CD4-positive, alpha-beta T cell (primary cell): ENCODE results near the gene NIN. TPM values are rescaled to one million over a fixed set of nuclear protein-coding genes. Genes with fewer than 3 reads are reported as not detected.

Experiments
- ATAC-seq: fragments of 200-7000 bp; cut with Tn5 transposase; one replicate; pipeline ENCODE4 v1.10.0; 2022; ENCODE audit warnings: mild to moderate bottlenecking; ENCODE audit not compliant: poor library complexity
- CTCF ChIA-PET: fragments of 350-600 bp; sonication (Branson Sonifier 250); formaldehyde crosslinking; loops from one replicate; lab custom pipeline; 2021; ENCODE audit warnings: antibody characterized with exemption, inconsistent platforms; lab: Charles Lee
- POLR2A ChIA-PET: fragments of 350-600 bp; sonication (Branson Sonifier 250); formaldehyde crosslinking; loops from one replicate; lab custom pipeline; 2021; ENCODE audit warnings: antibody characterized with exemption, inconsistent platforms; lab: Charles Lee
- DNase-seq, 14 experiments: peaks; one replicate each; pipeline ENCODE4 v3.0.0-alpha.2; 2013 to 2020; ENCODE audit warnings: mixed read lengths in 2 of 14
- H3K27ac ChIP-seq, 2 donors: one replicate each; pipeline versions ENCODE4 v1.5.1 to v1.7.0; 2013; ENCODE audit warnings: low read length in 2 of 2, low read depth in 1 of 2, mild to moderate bottlenecking in 1 of 2
- H3K27me3 ChIP-seq, 2 experiments: 1 replicate in 1 of 2; 2 replicates in 1 of 2; pipeline versions ENCODE4 v1.6.1 to v1.7.0; 2013; ENCODE audit warnings: low read length in 2 of 2, control low read depth in 1 of 2, mild to moderate bottlenecking in 1 of 2, moderate library complexity in 1 of 2; ENCODE audit not compliant: insufficient read depth in 2 of 2, control insufficient read depth in 1 of 2
- H3K36me3 ChIP-seq: one replicate; pipeline ENCODE4 v1.6.1; 2013; ENCODE audit warnings: low read length, control low read depth; ENCODE audit not compliant: insufficient read depth
- H3K4me1 ChIP-seq: one replicate; pipeline ENCODE4 v1.6.1; 2013; ENCODE audit warnings: low read length, control low read depth; ENCODE audit not compliant: insufficient read depth
- H3K4me3 ChIP-seq: one replicate; pipeline ENCODE4 v1.5.1; 2013; ENCODE audit warnings: mild to moderate bottlenecking, low read length, moderate library complexity
- H3K9me3 ChIP-seq, 2 experiments: 1 replicate in 1 of 2; 2 replicates in 1 of 2; pipeline versions ENCODE4 v1.6.1 to v1.7.0; 2013; ENCODE audit warnings: low read length in 2 of 2, mild to moderate bottlenecking in 2 of 2, control low read depth in 1 of 2, moderate library complexity in 1 of 2; ENCODE audit not compliant: control insufficient read depth in 1 of 2, insufficient read depth in 1 of 2
- H3K27ac Mint-ChIP-seq: one replicate; pipeline ENCODE4 v1.8.0; 2020; ENCODE audit warnings: mixed read lengths
- H3K27me3 Mint-ChIP-seq: one replicate; pipeline ENCODE4 v1.8.0; 2021; ENCODE audit warnings: mixed read lengths
- H3K36me3 Mint-ChIP-seq: one replicate; pipeline ENCODE4 v1.8.0; 2021; ENCODE audit warnings: low read depth, mixed read lengths
- H3K4me1 Mint-ChIP-seq: one replicate; pipeline ENCODE4 v1.8.0; 2021; ENCODE audit warnings: low read depth, mixed read lengths
- H3K4me3 Mint-ChIP-seq: one replicate; pipeline ENCODE4 v1.8.0; 2020; ENCODE audit warnings: mild to moderate bottlenecking, mixed read lengths
- H3K9me3 Mint-ChIP-seq: one replicate; pipeline ENCODE4 v1.8.0; 2020; ENCODE audit warnings: mixed read lengths
- intact Hi-C, 2 experiments: fragments of 100-400 bp; cut with DNase I in 1 of 2; cut with micrococcal nuclease in 1 of 2; formaldehyde crosslinking; loops; one replicate each; pipeline versions ENCODE4 v1.15.1 to v1.9.0; 2023 to 2025; cut with DNase I, micrococcal nuclease
- total RNA-seq, 174 experiments: library from RNA in 2 of 174; stranded (reverse) in 2 of 174; gene quantifications; one replicate each; pipeline ENCODE4 v1.2.3 and lab custom pipeline; 2021 to 2026
- TF ChIP-seq, protein P1 (sequence below): fragments of 200-600 bp; IDR thresholded peaks from one replicate; pipeline ENCODE4 v1.8.0; 2022; ENCODE audit warnings: antibody characterized with exemption, mild to moderate bottlenecking

Gene NIN
- total RNA-seq, 2 experiments from 2014 or later, result 96.8 to 98.5 TPM

DNA sequence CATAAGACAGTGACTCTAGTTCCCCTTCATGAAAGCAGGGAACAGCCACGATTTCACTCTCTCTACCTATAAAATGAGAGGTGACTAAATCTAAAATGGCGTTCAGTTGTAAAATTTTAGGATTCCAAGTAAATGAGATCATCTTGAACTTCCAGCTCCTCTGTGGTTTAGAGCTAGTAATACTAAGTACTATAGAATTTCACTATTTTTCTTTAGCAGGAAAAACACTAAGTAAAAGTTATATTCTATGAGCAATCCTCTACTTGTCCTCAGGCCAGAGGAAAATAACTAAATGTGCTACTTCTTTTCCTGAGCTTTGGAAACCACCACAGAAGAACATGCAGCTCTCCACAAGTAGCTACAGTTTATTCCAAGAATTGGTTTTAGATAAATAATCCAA is 55.6 kb downstream of the NIN start:
- H3K36me3 ChIP-seq, result peaks cover 67% of the 10 kb centered on the region
- H3K27me3 ChIP-seq, result no peaks in the 10 kb centered on the region
- ChIA-PET CTCF (interaction anchor here (0.5 to 3.6 kb wide), 4 partner anchors 10 to 1640 kb away, joined by 3 to 43 read pairs (median 4); no protein-coding TSS in a partner anchor), POLR2A (interaction anchor here (0.9 to 4.0 kb wide), 4 partner anchors 12 to 232 kb away, joined by 3 to 35 read pairs (median 6); partner anchors contain the start of gene NIN)
- H3K27ac ChIP-seq, result no peak overlapping the region
- H3K9me3 Mint-ChIP-seq, result no peaks in the 10 kb centered on the region
- intact Hi-C loops, result loop anchor here (5.0 to 10.0 kb wide), 4 partner anchors 158 to 461 kb away; partner anchors contain the start of genes DMAC2L (in 1 of the 2) and L2HGDH (in 1 of the 2)
- H3K27me3 Mint-ChIP-seq, result no peaks in the 10 kb centered on the region
- peaks cover 48% of the 10 kb centered on the region for H3K4me1 Mint-ChIP-seq
- no peak overlapping the region for H3K27ac Mint-ChIP-seq
- DNase-seq (no peak), ATAC-seq (no peak)
- H3K4me3 Mint-ChIP-seq, result no peak overlapping the region
- TF ChIP-seq, protein P1, sequence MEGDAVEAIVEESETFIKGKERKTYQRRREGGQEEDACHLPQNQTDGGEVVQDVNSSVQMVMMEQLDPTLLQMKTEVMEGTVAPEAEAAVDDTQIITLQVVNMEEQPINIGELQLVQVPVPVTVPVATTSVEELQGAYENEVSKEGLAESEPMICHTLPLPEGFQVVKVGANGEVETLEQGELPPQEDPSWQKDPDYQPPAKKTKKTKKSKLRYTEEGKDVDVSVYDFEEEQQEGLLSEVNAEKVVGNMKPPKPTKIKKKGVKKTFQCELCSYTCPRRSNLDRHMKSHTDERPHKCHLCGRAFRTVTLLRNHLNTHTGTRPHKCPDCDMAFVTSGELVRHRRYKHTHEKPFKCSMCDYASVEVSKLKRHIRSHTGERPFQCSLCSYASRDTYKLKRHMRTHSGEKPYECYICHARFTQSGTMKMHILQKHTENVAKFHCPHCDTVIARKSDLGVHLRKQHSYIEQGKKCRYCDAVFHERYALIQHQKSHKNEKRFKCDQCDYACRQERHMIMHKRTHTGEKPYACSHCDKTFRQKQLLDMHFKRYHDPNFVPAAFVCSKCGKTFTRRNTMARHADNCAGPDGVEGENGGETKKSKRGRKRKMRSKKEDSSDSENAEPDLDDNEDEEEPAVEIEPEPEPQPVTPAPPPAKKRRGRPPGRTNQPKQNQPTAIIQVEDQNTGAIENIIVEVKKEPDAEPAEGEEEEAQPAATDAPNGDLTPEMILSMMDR, result no peak
- peaks cover 16% of the 10 kb centered on the region for H3K4me1 ChIP-seq
- H3K4me3 ChIP-seq, result no peak overlapping the region
- peaks cover 74% of the 10 kb centered on the region for H3K36me3 Mint-ChIP-seq
- H3K9me3 ChIP-seq, result no peaks in the 10 kb centered on the region

DNA sequence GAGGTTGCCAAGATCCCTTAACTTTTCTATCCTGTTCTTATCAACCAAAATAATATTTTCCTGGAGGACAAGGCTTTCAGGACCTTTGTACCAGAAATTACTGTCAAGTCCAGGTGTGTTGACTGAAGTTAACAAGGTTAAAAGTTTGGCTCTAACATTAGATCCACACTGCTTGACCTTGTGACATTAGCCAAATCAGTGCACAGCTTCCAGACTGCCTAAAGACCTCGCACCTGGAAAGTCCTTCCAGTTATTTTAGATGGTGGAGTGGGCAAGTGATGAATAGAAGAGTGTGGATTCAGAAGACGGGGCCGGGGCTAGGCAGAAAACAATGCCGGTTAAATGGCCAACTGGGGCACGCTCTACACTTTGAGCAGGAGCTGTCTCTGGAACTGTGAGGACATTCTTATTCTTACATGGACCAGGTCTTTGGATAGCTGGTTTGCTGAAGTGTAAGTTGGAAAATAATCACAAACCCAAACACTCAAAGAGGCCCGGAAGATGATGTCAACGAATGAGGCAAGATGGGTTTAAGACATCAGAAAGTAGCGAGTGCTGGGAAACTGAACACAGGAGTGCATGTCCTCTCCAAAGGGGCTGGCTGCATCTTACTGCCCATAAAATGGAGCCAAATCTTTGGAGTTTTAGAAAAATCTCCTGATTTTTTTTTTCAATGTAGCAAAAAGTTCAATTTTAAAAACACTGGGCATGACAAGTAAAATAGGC is 56.3 kb downstream of the NIN start:
- H3K4me3 Mint-ChIP-seq, result no peak overlapping the region
- Histone ChIP-seq H3K4me3 (no peak overlapping the region), H3K36me3 (peaks cover 74% of the 10 kb centered on the region), H3K27ac (no peak overlapping the region), H3K27me3 (no peaks in the 10 kb centered on the region), H3K4me1 (peaks cover 16% of the 10 kb centered on the region), H3K9me3 (no peaks in the 10 kb centered on the region)
- CTCF ChIA-PET, result interaction anchor here (0.5 to 1.4 kb wide), 6 partner anchors 11 to 1640 kb away, joined by 3 to 4 read pairs (median 4); no protein-coding TSS in a partner anchor
- H3K9me3 Mint-ChIP-seq, result no peaks in the 10 kb centered on the region
- H3K4me1 Mint-ChIP-seq, result peaks cover 42% of the 10 kb centered on the region
- TF ChIP-seq, protein P1, result no peak
- no peaks in the 10 kb centered on the region for H3K27me3 Mint-ChIP-seq
- intact Hi-C loops, result loop anchor here (5.0 to 10.0 kb wide), 4 partner anchors 157 to 460 kb away; partner anchors contain the start of genes DMAC2L (in 1 of the 2) and L2HGDH (in 1 of the 2)
- H3K27ac Mint-ChIP-seq, result peak overlapping the region; percentile 0
- ATAC-seq (no peak), DNase-seq (no peak)
- peaks cover 80% of the 10 kb centered on the region for H3K36me3 Mint-ChIP-seq
- POLR2A ChIA-PET, result interaction anchor here (0.9 to 4.0 kb wide), 4 partner anchors 12 to 231 kb away, joined by 3 to 35 read pairs (median 4); no protein-coding TSS in a partner anchor

DNA sequence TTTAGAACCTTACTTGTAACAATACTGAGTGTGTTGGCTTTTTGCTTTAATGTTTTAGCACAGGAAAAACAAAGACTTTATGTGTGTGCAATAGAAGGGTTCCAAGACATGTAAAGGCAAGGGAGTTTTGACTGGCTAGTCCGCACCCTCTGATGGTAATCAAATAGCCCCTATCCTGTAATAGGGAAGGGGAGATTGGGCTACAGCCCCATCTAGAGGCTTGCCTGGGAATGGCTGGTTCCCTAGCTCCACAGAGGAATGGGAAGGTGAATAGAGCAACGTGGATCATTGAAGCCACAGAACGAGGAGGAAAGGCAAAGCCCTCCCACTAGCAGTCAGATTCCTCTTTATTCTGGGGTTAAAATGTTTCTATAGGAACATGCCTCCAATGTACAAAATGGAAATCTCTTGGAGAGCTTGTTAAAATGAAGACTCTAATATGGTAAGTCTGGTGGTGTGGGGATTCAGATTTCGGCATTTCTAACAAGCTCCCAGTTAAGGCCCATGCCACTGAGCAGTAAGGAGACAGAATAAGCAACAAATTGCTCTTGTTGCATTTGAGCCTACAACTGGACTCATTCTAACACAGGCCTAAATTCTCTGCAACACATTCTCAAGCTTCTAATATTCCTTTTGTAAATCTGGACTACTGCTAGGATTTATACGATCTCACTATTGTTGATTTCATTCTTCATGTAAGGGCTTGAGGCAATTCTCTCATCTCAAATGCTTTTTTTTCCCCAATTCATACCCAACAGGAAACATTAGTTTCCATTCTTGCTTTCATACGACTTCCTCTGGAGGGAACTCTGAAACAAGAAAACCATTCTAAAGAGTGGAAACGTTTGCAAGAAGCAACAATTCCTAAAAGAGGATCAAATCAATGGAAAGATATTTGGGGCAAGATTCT is 57.1 kb downstream of the NIN start:
- TF ChIP-seq, protein P1, result peak; percentile 63
- Histone ChIP-seq H3K36me3 (peaks cover 81% of the 10 kb centered on the region), H3K27ac (no peak overlapping the region), H3K4me3 (no peak overlapping the region), H3K9me3 (no peaks in the 10 kb centered on the region), H3K27me3 (no peaks in the 10 kb centered on the region), H3K4me1 (peaks cover 11% of the 10 kb centered on the region)
- DNase-seq (peak in 5 of 14 experiments; percentile 10 to 47 (median 35)), ATAC-seq (peak; percentile 72)
- peaks cover 89% of the 10 kb centered on the region for H3K36me3 Mint-ChIP-seq
- H3K4me1 Mint-ChIP-seq, result peaks cover 37% of the 10 kb centered on the region
- ChIA-PET CTCF (interaction anchor here (1.0 to 1.8 kb wide), 6 partner anchors 19 to 453 kb away, joined by 3 to 5 read pairs (median 3); no protein-coding TSS in a partner anchor), POLR2A (interaction anchor here (1.4 kb wide), 1 partner anchor 86 kb away, joined by 4 read pairs; no protein-coding TSS in a partner anchor)
- no peak overlapping the region for H3K4me3 Mint-ChIP-seq
- H3K27me3 Mint-ChIP-seq, result no peaks in the 10 kb centered on the region
- intact Hi-C loops, result loop anchor here in 1 of 2 experiments (10.0 kb wide), 1 partner anchor 459 kb away; the partner anchor contains the start of genes DMAC2L and L2HGDH
- peak overlapping the region; percentile 0 for H3K27ac Mint-ChIP-seq
- H3K9me3 Mint-ChIP-seq, result no peaks in the 10 kb centered on the region
